Testis (tissue), 2 donors: ENCODE measurements around the gene BMPR1A.

Source experiments
- POLR2A ChIP-seq: fragments of 450-650 bp; IDR thresholded peaks from one replicate; pipeline ENCODE4 v1.6.1; 2017; ENCODE audit warnings: antibody characterized with exemption, mild to moderate bottlenecking, moderate library complexity
- TF ChIP-seq, protein P1 (sequence below), 3 experiments: fragments of 450-650 bp in 2 of 3; fragments of 200-600 bp in 1 of 3; sonication (generic) in 1 of 3; IDR thresholded peaks; one replicate each; pipeline ENCODE4 v1.5.1; 2016 to 2019; ENCODE audit warnings: antibody characterized with exemption in 3 of 3, mild to moderate bottlenecking in 2 of 3, moderate library complexity in 1 of 3

DNA sequence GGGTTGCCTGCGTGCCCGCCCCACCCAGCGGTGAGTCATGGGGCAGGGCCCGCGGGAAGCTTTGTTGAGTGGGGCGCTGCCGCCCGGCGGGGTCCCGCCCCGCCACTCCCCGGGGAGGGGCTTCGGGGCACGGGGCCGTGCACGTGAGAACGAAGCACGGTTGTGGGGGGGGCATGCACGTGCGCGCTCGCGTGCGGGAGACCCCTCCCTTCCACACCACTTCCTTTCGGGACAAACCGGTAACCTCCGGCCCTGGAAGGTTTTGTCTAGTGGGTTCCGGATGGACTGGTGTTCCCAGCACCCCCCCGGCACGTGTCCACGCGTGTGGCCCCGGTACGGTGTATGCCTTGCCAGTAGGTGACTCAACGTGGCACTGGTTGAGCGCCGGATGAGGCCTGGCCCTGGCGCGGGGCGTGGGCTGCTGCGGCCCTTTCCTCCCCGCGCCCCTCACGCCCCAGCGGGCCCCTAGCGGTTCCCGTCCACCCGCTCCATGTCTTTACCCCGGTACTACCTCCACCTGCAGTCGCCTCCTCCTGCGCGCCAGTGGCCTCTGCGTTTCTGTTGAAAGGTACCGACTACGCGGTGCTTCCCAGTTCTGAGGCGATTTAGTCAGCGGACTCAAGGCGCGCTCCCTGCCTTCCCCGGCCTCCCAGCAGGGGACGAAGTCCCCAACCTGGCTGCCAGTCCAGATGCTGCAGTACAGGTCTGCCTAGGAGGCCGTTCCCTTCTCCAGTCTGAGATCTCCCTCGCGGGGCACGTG is 215.0 kb downstream of the BMPR1A start:
- TF ChIP-seq, protein P1, sequence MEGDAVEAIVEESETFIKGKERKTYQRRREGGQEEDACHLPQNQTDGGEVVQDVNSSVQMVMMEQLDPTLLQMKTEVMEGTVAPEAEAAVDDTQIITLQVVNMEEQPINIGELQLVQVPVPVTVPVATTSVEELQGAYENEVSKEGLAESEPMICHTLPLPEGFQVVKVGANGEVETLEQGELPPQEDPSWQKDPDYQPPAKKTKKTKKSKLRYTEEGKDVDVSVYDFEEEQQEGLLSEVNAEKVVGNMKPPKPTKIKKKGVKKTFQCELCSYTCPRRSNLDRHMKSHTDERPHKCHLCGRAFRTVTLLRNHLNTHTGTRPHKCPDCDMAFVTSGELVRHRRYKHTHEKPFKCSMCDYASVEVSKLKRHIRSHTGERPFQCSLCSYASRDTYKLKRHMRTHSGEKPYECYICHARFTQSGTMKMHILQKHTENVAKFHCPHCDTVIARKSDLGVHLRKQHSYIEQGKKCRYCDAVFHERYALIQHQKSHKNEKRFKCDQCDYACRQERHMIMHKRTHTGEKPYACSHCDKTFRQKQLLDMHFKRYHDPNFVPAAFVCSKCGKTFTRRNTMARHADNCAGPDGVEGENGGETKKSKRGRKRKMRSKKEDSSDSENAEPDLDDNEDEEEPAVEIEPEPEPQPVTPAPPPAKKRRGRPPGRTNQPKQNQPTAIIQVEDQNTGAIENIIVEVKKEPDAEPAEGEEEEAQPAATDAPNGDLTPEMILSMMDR (IDR thresholded peaks at IDR 0.05) = peak in 1 of 3 experiments; percentile 37
- no peak for TF ChIP-seq POLR2A
